ENCODE measurements around the gene ATG4C. TPM values are rescaled to one million over a fixed set of nuclear protein-coding genes. Genes with fewer than 3 reads are reported as not detected.

Gene ATG4C
- total and polyA plus RNA-seq, 10 of the 15 experiments (the other 5 are each of a cell fraction or from before 2014, with no cell fraction given): 8.1 to 30.9 (median 18.9) TPM

- DNase-seq (ENCODE audit: low read depth, low spot score): no peak
- no peak overlapping the region for H3K9ac ChIP-seq (ENCODE audit: control insufficient read depth, insufficient read depth, low read length)
- H3K4me1 ChIP-seq (ENCODE audit: control insufficient read depth, insufficient read depth, low read length): no peaks in the 10 kb centered on the region
- RAD21 ChIA-PET (ENCODE audit: unreplicated experiment): no interaction called here
- POLR2A ChIA-PET: no interaction called here
- H3K4me2 ChIP-seq (ENCODE audit: control insufficient read depth, insufficient read depth): no peak overlapping the region
- no TSS peak for BruUV-seq (replicated peaks)
- in situ Hi-C loops (cut with MboI): no loop called here
- intact Hi-C loops (cut with micrococcal nuclease; ENCODE audit: unreplicated experiment): no loop called here
- SMC1A ChIA-PET (ENCODE audit: uncharacterized antibody, unreplicated experiment): no interaction called here
- H3K27ac ChIP-seq (ENCODE audit: control insufficient read depth, insufficient read depth): no peak overlapping the region
- no peaks in the 10 kb centered on the region for H3K79me2 ChIP-seq (ENCODE audit: control insufficient read depth, insufficient read depth, low read length)
- CTCF ChIA-PET: no interaction called here
- no peak for FAIRE-seq
- no peak overlapping the region for H2AFZ ChIP-seq (ENCODE audit: control insufficient read depth, low read depth, low read length)
- ATAC-seq: no peak
- no peak for TF ChIP-seq CBFB (IDR thresholded peaks at IDR 0.05; ENCODE audit: low read depth)
- TF ChIP-seq BRCA1 (IDR thresholded peaks at IDR 0.05; ENCODE audit: low read depth, low read length): no peak
- TF ChIP-seq ATF2 (IDR thresholded peaks at IDR 0.05; ENCODE audit: low read length): no peak
- TF ChIP-seq USF2 (IDR thresholded peaks at IDR 0.05; ENCODE audit: borderline replicate concordance, low read depth, low read length): no peak
- TF ChIP-seq MEF2A (IDR thresholded peaks at IDR 0.05; ENCODE audit: insufficient read depth, low read depth, low read length): no peak
- no peak for TF ChIP-seq MAX (IDR thresholded peaks at IDR 0.05; ENCODE audit: low read depth, low read length)
- TF ChIP-seq STAT1 (conservative IDR thresholded peaks at IDR 0.05): no peak
- TF ChIP-seq SKIL (IDR thresholded peaks at IDR 0.05; ENCODE audit: low read depth, poor library complexity, severe bottlenecking): no peak
- TF ChIP-seq SUZ12 (IDR thresholded peaks at IDR 0.05; ENCODE audit: unreplicated experiment): no peak
- no peak for TF ChIP-seq IRF3 (IDR thresholded peaks at IDR 0.05)
- no peak for TF ChIP-seq PKNOX1 (IDR thresholded peaks at IDR 0.05)
- TF ChIP-seq DPF2 (IDR thresholded peaks at IDR 0.05): no peak
- no peak for TF ChIP-seq ESRRA (IDR thresholded peaks at IDR 0.05; ENCODE audit: low read length)
- no peak overlapping the region for H3K4me3 ChIP-seq
- H4K20me1 ChIP-seq (ENCODE audit: control insufficient read depth, insufficient read depth): no peaks in the 10 kb centered on the region
- H3K9me3 ChIP-seq (replicated peaks; ENCODE audit: control insufficient read depth, insufficient read depth, low read length): no peaks in the 10 kb centered on the region
- no peaks in the 10 kb centered on the region for H3K36me3 ChIP-seq (ENCODE audit: control insufficient read depth in 2 of 2, insufficient read depth in 2 of 2, low read length in 1 of 2)
- no peaks in the 10 kb centered on the region; a peak in 1 of 4 replicates for H3K27me3 ChIP-seq (replicated peaks in 1 of 2; ENCODE audit: control insufficient read depth in 2 of 2, insufficient read depth in 2 of 2, low read length in 1 of 2)
Measured at GRCh38 chr1:62897788-62898187, 113.9 kb downstream of the ATG4C start.
